ENCODE data around the gene EARS2.
"Not testable (repeated sequence)": the region's sequence is repeated elsewhere in the genome, so short reads cannot be mapped to it uniquely, and the experiment has no call there.

Gene EARS2

GRCh38 chr16:23556881-23557778 is at the start of gene EARS2, which contains the start of gene UBFD1:
EARS2 (minus strand) TSS chr16:23557350; CDS start chr16:23557343, 7 bp downstream.
UBFD1 (plus strand) TSS chr16:23557727; CDS start chr16:23557743, 16 bp downstream.
- DNase-seq, result peak; percentile 96

GRCh38 chr16:23597003-23597756 is 40.0 kb upstream of the EARS2 start:
- DNase-seq, result peak; percentile 20

GRCh38 chr16:23595951-23596720 is 39.0 kb upstream of the EARS2 start, which contains the start of gene NDUFAB1:
NDUFAB1 (minus strand) TSS chr16:23596316; CDS start chr16:23596290, 26 bp downstream.
- peak; percentile 91 for DNase-seq

- no peak for DNase-seq
Observed at GRCh38 chr16:23595246-23595950, 38.2 kb upstream of the EARS2 start.

GRCh38 chr16:23594186-23594585 is 37.0 kb upstream of the EARS2 start:
- DNase-seq, result no peak

GRCh38 chr16:23590181-23590580 is 33.0 kb upstream of the EARS2 start:
- no peak for DNase-seq

- no peak for DNase-seq
Observed at GRCh38 chr16:23587726-23588125, 30.6 kb upstream of the EARS2 start.

GRCh38 chr16:23584186-23585076 is 27.3 kb upstream of the EARS2 start:
- no peak for DNase-seq

GRCh38 chr16:23583271-23583670 is 26.1 kb upstream of the EARS2 start:
- DNase-seq, result not testable (repeated sequence)

- DNase-seq, result no peak
Observed at GRCh38 chr16:23581764-23582163, 24.6 kb upstream of the EARS2 start.

GRCh38 chr16:23580391-23580790 is 23.2 kb upstream of the EARS2 start:
- no peak for DNase-seq

GRCh38 chr16:23579371-23579770 is 22.2 kb upstream of the EARS2 start:
- DNase-seq, result no peak

GRCh38 chr16:23578101-23578830 is 21.1 kb upstream of the EARS2 start:
- DNase-seq, result no peak

GRCh38 chr16:23577493-23577892 is 20.3 kb upstream of the EARS2 start:
- DNase-seq, result no peak

GRCh38 chr16:23575834-23576233 is 18.7 kb upstream of the EARS2 start:
- DNase-seq, result no peak

GRCh38 chr16:23573817-23574216 is 16.7 kb upstream of the EARS2 start:
- no peak for DNase-seq

- no peak for DNase-seq
Observed at GRCh38 chr16:23572394-23572793, 15.2 kb upstream of the EARS2 start.

GRCh38 chr16:23571895-23572294 is 14.7 kb upstream of the EARS2 start:
- DNase-seq, result no peak

- no peak for DNase-seq
Observed at GRCh38 chr16:23570992-23571632, 14.0 kb upstream of the EARS2 start.

- DNase-seq, result no peak
Observed at GRCh38 chr16:23567602-23568001, 10.5 kb upstream of the EARS2 start.

All from CD4-positive, alpha-beta T cell treated with Interleukin-17A for 4 hours (primary cell).